K562 (cell line): ENCODE results near the gene ARHGAP8.

ENCODE experiments used
- BHLHE40 ChIP-seq: IDR thresholded peaks from 2 replicates; pipeline ENCODE4 v1.6.1; 2011; ENCODE audit warnings: low read length, improper control_type of control experiment
- CBX1 ChIP-seq: sonication (generic); IDR thresholded peaks from 2 replicates; pipeline ENCODE4 v1.6.1; 2016; ENCODE audit warnings: antibody characterized with exemption, low read depth, mild to moderate bottlenecking
- CEBPG ChIP-seq, 3 experiments: fragments of 200-800 bp in 1 of 3; sonication (Bioruptor generic) in 1 of 3; sonication (generic) in 1 of 3; formaldehyde crosslinking in 1 of 3; IDR thresholded peaks in 2 of 3; conservative IDR thresholded peaks in 1 of 3; 2 replicates each; pipeline versions ENCODE4 v1.6.1 to v1.8.0; 2016 to 2022; ENCODE audit warnings: missing compliant biosample characterization in 2 of 3, missing genetic modification characterization in 2 of 3, mild to moderate bottlenecking in 1 of 3, missing genetic modification reagents in 1 of 3
- EGR1 ChIP-seq: fragments of 450-650 bp; conservative IDR thresholded peaks from 2 replicates; pipeline ENCODE4 v1.6.1; 2017; ENCODE audit warnings: mild to moderate bottlenecking
- FOXJ3 ChIP-seq: sonication (generic); formaldehyde crosslinking; IDR thresholded peaks from 2 replicates; pipeline ENCODE4 v1.4.0; 2020; ENCODE audit warnings: mild to moderate bottlenecking, missing genetic modification reagents
- HDAC2 ChIP-seq: fragments of 450-650 bp; IDR thresholded peaks from 2 replicates; pipeline ENCODE4 v1.6.1; 2016; ENCODE audit warnings: mild to moderate bottlenecking
- HDAC6 ChIP-seq: IDR thresholded peaks from 2 replicates; pipeline ENCODE4 v1.6.1; 2012; ENCODE audit warnings: low read depth, mild to moderate bottlenecking, control low read depth, inconsistent platforms, low read length, moderate library complexity
- MXI1 ChIP-seq: IDR thresholded peaks from 2 replicates; pipeline ENCODE4 v1.6.1; 2011; ENCODE audit warnings: low read depth, mild to moderate bottlenecking, improper control_type of control experiment, low read length
- POU5F1 ChIP-seq: fragments of 150-350 bp; IDR thresholded peaks from 2 replicates; pipeline ENCODE4 v1.6.1; 2014; ENCODE audit warnings: borderline replicate concordance, low read length, low read depth, mild to moderate bottlenecking; ENCODE audit not compliant: partially characterized antibody
- SNAPC5 ChIP-seq: fragments of 250-450 bp; sonication (Bioruptor Pico); IDR thresholded peaks from 2 replicates; pipeline ENCODE4 v1.8.0; 2021; ENCODE audit warnings: moderate library complexity, mild to moderate bottlenecking, inconsistent platforms
- TFAM ChIP-seq: fragments of 250-450 bp; sonication (Bioruptor Pico); conservative IDR thresholded peaks from 2 replicates; pipeline ENCODE4 v1.5.0; 2021; ENCODE audit warnings: mild to moderate bottlenecking, moderate library complexity
- TSHZ1 ChIP-seq: fragments of 250-450 bp; sonication (Bioruptor Pico); IDR thresholded peaks from 2 replicates; pipeline ENCODE4 v1.4.0; 2020; ENCODE audit warnings: mild to moderate bottlenecking, moderate library complexity
- ZNF778 ChIP-seq: fragments of 450-650 bp; formaldehyde crosslinking; IDR thresholded peaks from 2 replicates; pipeline ENCODE4 v1.4.0; 2020; ENCODE audit warnings: mild to moderate bottlenecking, moderate library complexity

GRCh38 chr22:44752285-44753188, at the start of gene ARHGAP8:
- TF ChIP-seq HDAC6 (no peak), TFAM (CRISPR knock-in tag) (no peak), EGR1 (peak; percentile 22; the same call in 1 of the 2 replicates), FOXJ3 (CRISPR knock-in tag) (no peak), CEBPG (CRISPR knock-in tag; IDR thresholded peaks at IDR 0.05) (no peak), CEBPG (tag; conservative IDR thresholded peaks at IDR 0.05 in 1 of 2, IDR thresholded peaks at IDR 0.05 in 1 of 2) (no peak), POU5F1 (no peak), SNAPC5 (CRISPR knock-in tag) (no peak), HDAC2 (no peak), ZNF778 (CRISPR knock-in tag) (no peak), CBX1 (no peak), BHLHE40 (no peak), TSHZ1 (CRISPR knock-in tag) (no peak), MXI1 (no peak)
